ENCODE measurements around the gene CTNNA3.

Gene CTNNA3

GRCh38 chr10:66927251-66927935 is 768.6 kb downstream of the CTNNA3 start:
- Histone ChIP-seq H3K9ac (ENCODE audit: low read length) (no peak overlapping the region), H3K27me3 (ENCODE audit: low read length) (no peaks in the 10 kb centered on the region), H3K4me2 (ENCODE audit: low read depth, low read length, poor library complexity, severe bottlenecking) (no peak overlapping the region), H3F3A (ENCODE audit: insufficient read depth) (no peaks in the 10 kb centered on the region), H4K20me1 (ENCODE audit: low read depth, low read length) (no peaks in the 10 kb centered on the region), H3K9me3 (ENCODE audit: insufficient read depth, low read length) (no peaks in the 10 kb centered on the region), H3K36me3 (ENCODE audit: low read length) (no peaks in the 10 kb centered on the region), H3K4me3 (ENCODE audit: insufficient read depth, low read length, poor library complexity, severe bottlenecking) (no peak overlapping the region), H2AFZ (ENCODE audit: low read depth, low read length, severe bottlenecking) (no peak overlapping the region), H3K9me2 (replicated peaks; ENCODE audit: insufficient read depth, low read length) (no peaks in the 10 kb centered on the region), H3K27ac (ENCODE audit: low read depth, low read length) (no peak overlapping the region), H3K79me2 (ENCODE audit: insufficient read depth, low read length) (no peaks in the 10 kb centered on the region)
- TF ChIP-seq EZH2phosphoT487 (conservative IDR thresholded peaks at IDR 0.05; ENCODE audit: low read length) (no peak), CTCF (IDR thresholded peaks at IDR 0.05; ENCODE audit: insufficient read depth, low read length, poor library complexity, severe bottlenecking) (no peak)

- no peaks in the 10 kb centered on the region for H3K9me2 ChIP-seq (replicated peaks; ENCODE audit: insufficient read depth, low read length)
- no peaks in the 10 kb centered on the region for H3K79me2 ChIP-seq (ENCODE audit: insufficient read depth, low read length)
- H3F3A ChIP-seq (ENCODE audit: insufficient read depth), result no peaks in the 10 kb centered on the region
- no peaks in the 10 kb centered on the region for H4K20me1 ChIP-seq (ENCODE audit: low read depth, low read length)
- no peak overlapping the region for H3K4me2 ChIP-seq (ENCODE audit: low read depth, low read length, poor library complexity, severe bottlenecking)
- H2AFZ ChIP-seq (ENCODE audit: low read depth, low read length, severe bottlenecking), result no peak overlapping the region
- no peak overlapping the region for H3K27ac ChIP-seq (ENCODE audit: low read depth, low read length)
- H3K4me3 ChIP-seq (ENCODE audit: insufficient read depth, low read length, poor library complexity, severe bottlenecking), result no peak overlapping the region
- H3K36me3 ChIP-seq (ENCODE audit: low read length), result no peaks in the 10 kb centered on the region
- H3K9me3 ChIP-seq (ENCODE audit: insufficient read depth, low read length), result no peaks in the 10 kb centered on the region
- no peak overlapping the region for H3K9ac ChIP-seq (ENCODE audit: low read length)
- no peaks in the 10 kb centered on the region for H3K27me3 ChIP-seq (ENCODE audit: low read length)
- TF ChIP-seq EZH2phosphoT487 (conservative IDR thresholded peaks at IDR 0.05; ENCODE audit: low read length), result no peak
- no peak for TF ChIP-seq CTCF (IDR thresholded peaks at IDR 0.05; ENCODE audit: insufficient read depth, low read length, poor library complexity, severe bottlenecking)
Observed at GRCh38 chr10:66926841-66927240, 769.2 kb downstream of the CTNNA3 start.

- H3K27ac ChIP-seq (ENCODE audit: low read depth, low read length), result no peak within 1 kb of the TSS
- H3K4me2 ChIP-seq (ENCODE audit: low read depth, low read length, poor library complexity, severe bottlenecking), result no peak within 1 kb of the TSS
- H3K9me2 ChIP-seq (replicated peaks; ENCODE audit: insufficient read depth, low read length), result no peaks in the 10 kb centered on the region
- H2AFZ ChIP-seq (ENCODE audit: low read depth, low read length, severe bottlenecking), result no peak within 1 kb of the TSS
- H3K9ac ChIP-seq (ENCODE audit: low read length), result no peak within 1 kb of the TSS
- H3F3A ChIP-seq (ENCODE audit: insufficient read depth), result no peaks in the 10 kb centered on the region
- H3K4me3 ChIP-seq (ENCODE audit: insufficient read depth, low read length, poor library complexity, severe bottlenecking), result no peak within 1 kb of the TSS
- H3K9me3 ChIP-seq (ENCODE audit: insufficient read depth, low read length), result no peaks in the 10 kb centered on the region
- no peaks in the 10 kb centered on the region for H4K20me1 ChIP-seq (ENCODE audit: low read depth, low read length)
- TF ChIP-seq CTCF (IDR thresholded peaks at IDR 0.05; ENCODE audit: insufficient read depth, low read length, poor library complexity, severe bottlenecking) (peak; percentile 50), EZH2phosphoT487 (conservative IDR thresholded peaks at IDR 0.05; ENCODE audit: low read length) (no peak)
- H3K36me3 ChIP-seq (ENCODE audit: low read length), result no peaks in the 10 kb centered on the region
- no peaks in the 10 kb centered on the region for H3K27me3 ChIP-seq (ENCODE audit: low read length)
- no peaks in the 10 kb centered on the region for H3K79me2 ChIP-seq (ENCODE audit: insufficient read depth, low read length)
Observed at GRCh38 chr10:66925896-66926715, 769.9 kb downstream of the CTNNA3 start, which contains the start of gene LRRTM3. Gene LRRTM3, plus strand, starts transcription at chr10:66926036.
